GM12873 (cell line): ENCODE results near the gene IRGM.
A peak's percentile ranks its signal among the peaks of the same experiment; 100 is the strongest.
"Not testable (repeated sequence)": the region's sequence is repeated elsewhere in the genome, so short reads cannot be mapped to it uniquely, and the experiment has no call there.

Source experiments
- TF ChIP-seq, protein P1 (sequence below): IDR thresholded peaks from 2 replicates; pipeline ENCODE4 v1.5.1; 2012; ENCODE audit warnings: low read depth, mild to moderate bottlenecking, moderate library complexity, low read length, control low read depth; ENCODE audit not compliant: insufficient read depth; ENCODE audit errors: missing control alignments

IRGM gene, protein sequence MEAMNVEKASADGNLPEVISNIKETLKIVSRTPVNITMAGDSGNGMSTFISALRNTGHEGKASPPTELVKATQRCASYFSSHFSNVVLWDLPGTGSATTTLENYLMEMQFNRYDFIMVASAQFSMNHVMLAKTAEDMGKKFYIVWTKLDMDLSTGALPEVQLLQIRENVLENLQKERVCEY

DNA sequence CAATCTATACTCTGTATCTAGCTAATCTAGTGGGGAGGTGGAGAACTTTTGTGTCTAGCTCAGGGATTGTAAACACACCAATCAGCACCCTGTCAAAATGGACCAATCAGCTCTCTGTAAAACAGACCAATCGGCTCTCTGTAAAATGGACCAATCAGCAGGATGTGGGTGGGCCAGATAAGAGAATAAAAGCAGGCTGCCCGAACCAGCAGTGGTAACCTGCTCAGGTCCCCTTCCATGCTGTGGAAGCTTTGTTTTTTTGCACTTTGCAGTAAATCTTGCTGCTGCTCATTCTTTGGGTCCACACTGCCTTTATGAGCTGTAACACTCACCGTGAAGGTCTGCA lies at the start of gene IRGM:
TSS of gene IRGM (plus strand) at position 214 of the 346 bp plus-strand sequence. CDS start 1,603 bp downstream, outside the sequence.
- TF ChIP-seq, protein P1, sequence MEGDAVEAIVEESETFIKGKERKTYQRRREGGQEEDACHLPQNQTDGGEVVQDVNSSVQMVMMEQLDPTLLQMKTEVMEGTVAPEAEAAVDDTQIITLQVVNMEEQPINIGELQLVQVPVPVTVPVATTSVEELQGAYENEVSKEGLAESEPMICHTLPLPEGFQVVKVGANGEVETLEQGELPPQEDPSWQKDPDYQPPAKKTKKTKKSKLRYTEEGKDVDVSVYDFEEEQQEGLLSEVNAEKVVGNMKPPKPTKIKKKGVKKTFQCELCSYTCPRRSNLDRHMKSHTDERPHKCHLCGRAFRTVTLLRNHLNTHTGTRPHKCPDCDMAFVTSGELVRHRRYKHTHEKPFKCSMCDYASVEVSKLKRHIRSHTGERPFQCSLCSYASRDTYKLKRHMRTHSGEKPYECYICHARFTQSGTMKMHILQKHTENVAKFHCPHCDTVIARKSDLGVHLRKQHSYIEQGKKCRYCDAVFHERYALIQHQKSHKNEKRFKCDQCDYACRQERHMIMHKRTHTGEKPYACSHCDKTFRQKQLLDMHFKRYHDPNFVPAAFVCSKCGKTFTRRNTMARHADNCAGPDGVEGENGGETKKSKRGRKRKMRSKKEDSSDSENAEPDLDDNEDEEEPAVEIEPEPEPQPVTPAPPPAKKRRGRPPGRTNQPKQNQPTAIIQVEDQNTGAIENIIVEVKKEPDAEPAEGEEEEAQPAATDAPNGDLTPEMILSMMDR: not testable (repeated sequence)

DNA sequence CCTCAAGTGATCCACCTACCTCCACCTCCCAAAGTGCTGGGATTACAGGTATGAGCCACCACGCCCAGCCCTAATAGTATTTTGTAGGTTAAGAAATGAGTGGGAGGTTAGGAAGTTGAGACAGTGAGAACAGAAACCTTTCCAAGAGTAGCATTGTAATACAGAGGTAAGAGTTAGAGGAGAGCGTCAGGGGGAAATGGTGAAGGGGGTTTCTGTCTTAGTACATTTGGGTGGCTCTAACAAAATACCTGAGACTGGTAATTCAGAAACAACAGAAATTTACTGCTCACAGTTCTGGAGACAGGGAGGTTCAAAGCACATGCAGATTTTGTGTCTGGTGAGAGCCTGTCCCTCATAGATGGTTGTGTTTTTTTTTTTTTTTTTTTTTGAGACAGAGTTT lies 48.9 kb upstream of the IRGM start:
- TF ChIP-seq, protein P1: no peak

DNA sequence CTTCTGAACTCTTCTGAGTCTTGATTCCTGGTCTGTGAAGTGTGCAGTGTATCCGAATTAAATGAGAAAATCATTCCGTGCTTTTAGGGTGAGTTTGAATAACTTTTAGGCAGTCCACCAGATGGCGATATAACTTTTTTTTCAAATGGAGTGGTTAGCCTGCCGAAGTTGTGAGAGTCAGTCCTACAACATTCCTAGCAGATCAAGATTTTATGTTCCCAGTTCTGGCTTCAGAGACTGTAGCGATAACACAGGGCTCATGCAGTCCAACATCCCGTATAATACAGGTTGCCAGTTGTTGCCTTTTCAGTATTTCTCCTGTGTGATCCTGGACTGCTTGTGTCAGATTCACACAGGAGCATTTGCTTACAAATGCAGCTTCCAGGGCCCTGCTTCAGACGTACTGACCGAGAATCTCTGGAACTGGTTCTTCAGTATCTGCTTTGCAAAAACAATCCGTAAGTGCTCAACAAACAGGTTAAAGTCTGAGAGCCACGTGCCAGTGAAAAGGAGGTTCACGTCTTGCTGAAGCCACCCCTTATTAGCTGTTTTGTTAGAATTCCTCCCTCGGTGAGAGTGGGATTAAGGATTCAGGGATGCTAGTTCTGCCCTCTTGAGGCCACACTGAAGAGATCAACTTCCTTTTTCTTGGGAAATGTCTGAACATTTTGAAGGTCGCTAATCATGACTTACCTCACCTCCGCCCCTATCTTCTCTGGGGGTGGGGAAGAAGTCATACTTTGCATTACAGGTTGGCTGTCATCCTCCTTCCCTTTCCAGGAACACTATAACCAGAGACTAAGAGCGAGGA lies 45.0 kb upstream of the IRGM start:
- TF ChIP-seq, protein P1: peak; percentile 64

DNA sequence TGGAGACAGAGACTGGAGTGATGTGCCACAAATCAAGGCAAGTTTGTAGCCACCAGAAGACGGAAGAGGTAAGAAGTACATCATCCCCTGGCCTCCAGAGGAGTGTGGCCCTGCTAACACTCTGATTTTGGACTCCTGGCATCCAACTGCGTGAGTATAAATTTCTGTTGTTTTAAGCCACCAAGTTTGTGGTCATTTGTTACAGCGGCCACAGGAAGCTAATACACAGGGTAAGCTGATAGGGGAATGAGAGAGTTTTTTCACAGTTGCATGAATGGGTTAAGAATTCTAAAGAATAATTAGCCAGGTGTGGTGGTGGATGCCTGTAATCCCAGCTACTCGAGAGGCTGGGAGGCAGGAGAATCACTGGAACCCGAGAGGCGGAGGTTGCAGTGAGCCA lies 41.9 kb upstream of the IRGM start:
- TF ChIP-seq, protein P1: no peak

DNA sequence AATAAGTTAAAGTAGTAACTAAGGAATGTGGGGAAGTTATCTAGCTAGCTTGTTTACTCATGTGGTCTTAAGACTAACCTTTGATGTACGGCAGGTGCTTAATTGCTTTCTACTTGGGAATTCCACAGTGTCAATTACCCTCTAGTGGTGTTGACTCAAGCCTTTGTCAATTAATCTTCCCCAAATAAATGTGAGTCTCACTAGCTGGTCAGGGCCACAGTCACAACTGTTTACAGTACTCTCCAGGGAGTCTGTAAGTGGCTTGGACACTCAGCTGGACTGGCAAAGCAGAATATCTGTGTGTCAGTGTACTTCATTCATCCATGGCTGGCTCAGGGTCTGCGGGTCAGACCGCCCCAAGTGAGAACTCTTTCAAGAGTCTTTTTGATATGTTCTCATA lies 37.0 kb upstream of the IRGM start:
- TF ChIP-seq, protein P1: no peak

- TF ChIP-seq, protein P1: no peak
Measured at GRCh38 chr5:150815010-150815409, 31.3 kb upstream of the IRGM start.

DNA sequence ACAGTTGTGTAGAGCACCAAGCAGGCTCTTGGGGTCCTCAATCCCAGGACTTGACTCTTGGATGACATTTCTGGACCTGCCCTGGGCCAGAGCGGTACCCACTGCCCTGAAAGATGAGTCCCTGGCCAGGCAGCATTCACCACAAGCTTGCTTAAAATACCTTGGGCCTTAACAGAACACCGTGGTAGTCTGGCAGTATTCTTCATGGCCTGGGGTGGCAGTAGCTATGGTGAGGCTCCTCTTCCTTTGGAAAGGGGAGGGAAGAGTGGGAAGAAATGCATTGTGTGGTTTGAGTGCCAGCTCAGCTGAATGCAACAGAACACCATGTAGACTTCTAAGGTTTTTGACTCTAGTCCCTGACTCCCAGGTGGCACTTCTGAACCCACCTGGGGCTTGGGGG lies 29.4 kb upstream of the IRGM start:
- TF ChIP-seq, protein P1: no peak
